HG02973 (cell line): Measurements from ENCODE around the gene GLYATL1.
"Not testable (repeated sequence)": the region's sequence is repeated elsewhere in the genome, so short reads cannot be mapped to it uniquely, and the experiment has no call there.

Experiments
- ATAC-seq: cut with Tn5 transposase; IDR thresholded peaks from one replicate; pipeline ENCODE4 v1.9.1; 2021; ENCODE audit warnings: moderate library complexity; ENCODE audit not compliant: unreplicated experiment

The GLYATL1 gene

GRCh38 chr11:58992489-58992888 is 53.2 kb downstream of the GLYATL1 start:
- no peak for ATAC-seq

- no peak for ATAC-seq
Observed at GRCh38 chr11:58994171-58994570, 54.9 kb downstream of the GLYATL1 start.

- ATAC-seq: no peak
Observed at GRCh38 chr11:58998480-58999290, 59.4 kb downstream of the GLYATL1 start.

GRCh38 chr11:58999291-58999680 is 60.0 kb downstream of the GLYATL1 start:
- ATAC-seq: peak; percentile 79

GRCh38 chr11:59000003-59000402 is 60.7 kb downstream of the GLYATL1 start:
- ATAC-seq: no peak

- not testable (repeated sequence) for ATAC-seq
Observed at GRCh38 chr11:59002006-59002405, 62.7 kb downstream of the GLYATL1 start.
